KBM-7 (cell line): ENCODE measurements around the gene FAM114A1.
"Not testable (repeated sequence)": the region's sequence is repeated elsewhere in the genome, so short reads cannot be mapped to it uniquely, and the experiment has no call there.

ENCODE experiments used
- DNase-seq: peaks from one replicate; pipeline ENCODE4 v3.0.0-alpha.2; 2015
- in situ Hi-C: fragments of 300-500 bp; cut with MboI; formaldehyde crosslinking; loops from 2 replicates; pipeline ENCODE4 v1.14.3; 2020; ENCODE audit warnings: low sequenced_read_pairs, low pct_unique_long_range_greater_than_20kb, mixed read lengths

The FAM114A1 gene

GRCh38 chr4:38950734-38951133 lies 83.1 kb downstream of the FAM114A1 start:
- DNase-seq, result no peak
- in situ Hi-C loops, result no loop called here

- in situ Hi-C loops, result no loop called here
- no peak for DNase-seq
Measured at GRCh38 chr4:38951598-38951997, 84.0 kb downstream of the FAM114A1 start.

GRCh38 chr4:38952017-38952416 lies 84.4 kb downstream of the FAM114A1 start:
- in situ Hi-C loops, result no loop called here
- no peak for DNase-seq

- DNase-seq, result no peak
- in situ Hi-C loops, result no loop called here
Measured at GRCh38 chr4:38954727-38955126, 87.1 kb downstream of the FAM114A1 start.

- in situ Hi-C loops, result no loop called here
- no peak for DNase-seq
Measured at GRCh38 chr4:38955957-38956356, 88.4 kb downstream of the FAM114A1 start.

GRCh38 chr4:38957261-38957815 lies 89.7 kb downstream of the FAM114A1 start:
- no peak for DNase-seq
- in situ Hi-C loops, result no loop called here

GRCh38 chr4:38957893-38958292 lies 90.3 kb downstream of the FAM114A1 start:
- in situ Hi-C loops, result no loop called here

GRCh38 chr4:38958453-38959190 lies 91.0 kb downstream of the FAM114A1 start:
- in situ Hi-C loops, result no loop called here
- DNase-seq, result no peak

More at GRCh38 chr4:38957893-38958292, 90.3 kb downstream of the FAM114A1 start:
- DNase-seq, result no peak

GRCh38 chr4:38959248-38959647 lies 91.6 kb downstream of the FAM114A1 start:
- DNase-seq, in situ Hi-C loops: not testable (repeated sequence)

- DNase-seq, result no peak
- in situ Hi-C loops, result no loop called here
Measured at GRCh38 chr4:38964942-38965775, 97.6 kb downstream of the FAM114A1 start.

- DNase-seq, result no peak
- in situ Hi-C loops, result no loop called here
Measured at GRCh38 chr4:38965866-38966265, 98.3 kb downstream of the FAM114A1 start.

- in situ Hi-C loops, result no loop called here
- no peak for DNase-seq
Measured at GRCh38 chr4:38967260-38968095, 99.9 kb downstream of the FAM114A1 start.

GRCh38 chr4:38968668-38969067 lies 101.1 kb downstream of the FAM114A1 start:
- no peak for DNase-seq
- in situ Hi-C loops, result no loop called here

- no peak for DNase-seq
- in situ Hi-C loops, result no loop called here
Measured at GRCh38 chr4:38976308-38976707, 108.7 kb downstream of the FAM114A1 start.

GRCh38 chr4:38979081-38979480 lies 111.5 kb downstream of the FAM114A1 start:
- in situ Hi-C loops, result no loop called here
- no peak for DNase-seq

GRCh38 chr4:38979511-38980230 lies 112.1 kb downstream of the FAM114A1 start:
- DNase-seq, result no peak
- in situ Hi-C loops, result no loop called here

- in situ Hi-C loops, result no loop called here
- no peak for DNase-seq
Measured at GRCh38 chr4:38980903-38981676, 113.5 kb downstream of the FAM114A1 start.
